ENCODE measurements around the gene GPR146.

Gene GPR146

DNA sequence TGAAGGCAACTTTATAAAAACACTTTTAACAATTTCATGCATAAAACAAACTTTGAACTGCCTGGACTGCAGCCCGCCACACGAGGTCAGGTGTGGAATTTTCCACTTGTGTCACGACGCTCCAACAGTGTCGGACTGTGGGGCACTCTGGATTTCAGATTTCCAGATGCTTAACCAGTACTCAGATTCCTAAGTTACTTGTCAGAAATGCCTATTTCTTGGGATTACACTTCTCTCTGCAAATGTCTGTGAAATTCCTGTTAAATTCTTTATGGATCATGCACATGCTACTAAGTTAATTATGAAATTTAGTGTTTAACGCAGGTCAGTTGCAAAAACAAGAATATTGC, 43.1 kb downstream of the GPR146 start:
- H3K4me3 ChIP-seq (ENCODE audit: low read length) = peak overlapping the region; percentile 79
- peak overlapping the region; percentile 90 for H3K27ac ChIP-seq (ENCODE audit: low read depth, low read length)
- peaks cover 45% of the 10 kb centered on the region for H3K4me1 ChIP-seq (ENCODE audit: control insufficient read depth, low read length)
- no peak for TF ChIP-seq EZH2phosphoT487 (IDR thresholded peaks at IDR 0.05; ENCODE audit: borderline replicate concordance, low read length)
- TF ChIP-seq, protein P1, sequence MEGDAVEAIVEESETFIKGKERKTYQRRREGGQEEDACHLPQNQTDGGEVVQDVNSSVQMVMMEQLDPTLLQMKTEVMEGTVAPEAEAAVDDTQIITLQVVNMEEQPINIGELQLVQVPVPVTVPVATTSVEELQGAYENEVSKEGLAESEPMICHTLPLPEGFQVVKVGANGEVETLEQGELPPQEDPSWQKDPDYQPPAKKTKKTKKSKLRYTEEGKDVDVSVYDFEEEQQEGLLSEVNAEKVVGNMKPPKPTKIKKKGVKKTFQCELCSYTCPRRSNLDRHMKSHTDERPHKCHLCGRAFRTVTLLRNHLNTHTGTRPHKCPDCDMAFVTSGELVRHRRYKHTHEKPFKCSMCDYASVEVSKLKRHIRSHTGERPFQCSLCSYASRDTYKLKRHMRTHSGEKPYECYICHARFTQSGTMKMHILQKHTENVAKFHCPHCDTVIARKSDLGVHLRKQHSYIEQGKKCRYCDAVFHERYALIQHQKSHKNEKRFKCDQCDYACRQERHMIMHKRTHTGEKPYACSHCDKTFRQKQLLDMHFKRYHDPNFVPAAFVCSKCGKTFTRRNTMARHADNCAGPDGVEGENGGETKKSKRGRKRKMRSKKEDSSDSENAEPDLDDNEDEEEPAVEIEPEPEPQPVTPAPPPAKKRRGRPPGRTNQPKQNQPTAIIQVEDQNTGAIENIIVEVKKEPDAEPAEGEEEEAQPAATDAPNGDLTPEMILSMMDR (IDR thresholded peaks at IDR 0.05; ENCODE audit: low read depth, low read length, poor library complexity, severe bottlenecking) = no peak
- H3K9me2 ChIP-seq (replicated peaks; ENCODE audit: control insufficient read depth, low read length) = no peaks in the 10 kb centered on the region
- H3K36me3 ChIP-seq (ENCODE audit: control insufficient read depth, low read length) = peaks cover 17% of the 10 kb centered on the region
- peak overlapping the region; percentile 92 for H3K4me2 ChIP-seq (ENCODE audit: low read length)
- peaks cover 29% of the 10 kb centered on the region for H3K79me2 ChIP-seq (ENCODE audit: control insufficient read depth, low read length)
- peaks cover 29% of the 10 kb centered on the region for H3F3A ChIP-seq (ENCODE audit: control insufficient read depth, insufficient read depth)
- 0 out of 2 replicates have a peak, but pooled peaks cover 4% of the 10 kb centered on the region for H4K20me1 ChIP-seq (ENCODE audit: control insufficient read depth, insufficient read depth, low read depth, low read length)
- H3K27me3 ChIP-seq (ENCODE audit: control insufficient read depth, low read length) = no peaks in the 10 kb centered on the region
- H3K9me3 ChIP-seq (ENCODE audit: control insufficient read depth, insufficient read depth, low read length) = no peaks in the 10 kb centered on the region

DNA sequence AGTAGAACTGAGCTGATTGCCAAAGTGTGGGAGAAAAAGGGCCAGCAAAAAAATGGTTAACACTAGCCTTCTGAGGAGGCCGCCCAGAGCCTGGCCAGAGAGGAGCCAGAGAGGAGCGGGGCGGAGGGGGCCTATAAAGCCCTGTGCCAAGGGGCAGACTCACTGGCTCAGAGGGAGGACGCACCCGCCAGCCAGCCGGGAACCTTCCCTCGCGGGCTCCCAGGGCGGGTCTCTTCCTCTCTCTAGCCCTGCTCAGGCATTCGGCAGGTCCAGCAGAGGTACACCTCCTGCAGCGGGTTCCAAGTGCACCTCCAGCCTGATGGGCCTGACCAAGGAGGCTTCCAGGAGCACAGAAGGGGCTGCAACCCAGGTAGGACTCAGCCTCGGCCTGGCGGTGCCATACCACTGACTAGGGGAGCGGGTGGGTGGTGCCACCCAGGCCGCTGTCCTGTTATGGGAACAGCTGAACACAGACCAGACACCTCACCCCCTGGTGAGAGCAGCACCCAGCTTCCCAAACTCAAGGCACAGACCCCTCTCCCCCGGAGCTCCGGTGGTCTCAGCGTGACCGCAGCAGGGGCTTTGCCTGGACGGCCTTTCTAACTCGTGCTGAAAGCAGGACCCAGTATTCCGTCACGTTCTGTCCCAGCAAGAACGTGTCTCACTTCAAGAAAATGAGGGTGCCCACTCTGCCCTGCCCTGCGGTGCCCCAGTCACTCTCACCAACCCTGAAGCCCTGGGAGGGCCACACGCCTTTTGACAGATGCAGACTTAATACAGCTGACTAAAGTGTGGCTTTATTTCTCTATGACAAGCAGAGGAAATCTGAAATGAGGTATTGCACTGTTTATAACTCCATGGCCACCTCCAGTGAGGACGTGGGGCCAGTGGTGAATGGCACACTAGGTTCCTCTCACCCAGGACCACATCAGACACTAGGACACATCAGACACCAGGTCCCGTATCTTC, 43.9 kb downstream of the GPR146 start, which contains the start of gene GPER1:
Gene GPER1 (plus strand): TSS at position 162 of the 969 bp plus-strand sequence. CDS start 3,616 bp downstream, outside the sequence.
- Histone ChIP-seq H3K4me2 (ENCODE audit: low read length) (peak within 1 kb of the TSS; percentile 92), H4K20me1 (ENCODE audit: control insufficient read depth, insufficient read depth, low read depth, low read length) (no peaks in the 10 kb centered on the region), H3K27ac (ENCODE audit: low read depth, low read length) (peak within 1 kb of the TSS; percentile 90), H3K36me3 (ENCODE audit: control insufficient read depth, low read length) (peaks cover 24% of the 10 kb centered on the region), H3K4me1 (ENCODE audit: control insufficient read depth, low read length) (peaks cover 45% of the 10 kb centered on the region), H3K9me3 (ENCODE audit: control insufficient read depth, insufficient read depth, low read length) (no peaks in the 10 kb centered on the region), H3K27me3 (ENCODE audit: control insufficient read depth, low read length) (no peaks in the 10 kb centered on the region), H3K9me2 (replicated peaks; ENCODE audit: control insufficient read depth, low read length) (no peaks in the 10 kb centered on the region), H3K4me3 (ENCODE audit: low read length) (peak within 1 kb of the TSS; percentile 79), H3K79me2 (ENCODE audit: control insufficient read depth, low read length) (peaks cover 29% of the 10 kb centered on the region), H3F3A (ENCODE audit: control insufficient read depth, insufficient read depth) (peaks cover 29% of the 10 kb centered on the region)
- TF ChIP-seq, protein P1 (IDR thresholded peaks at IDR 0.05; ENCODE audit: low read depth, low read length, poor library complexity, severe bottlenecking) = no peak

DNA sequence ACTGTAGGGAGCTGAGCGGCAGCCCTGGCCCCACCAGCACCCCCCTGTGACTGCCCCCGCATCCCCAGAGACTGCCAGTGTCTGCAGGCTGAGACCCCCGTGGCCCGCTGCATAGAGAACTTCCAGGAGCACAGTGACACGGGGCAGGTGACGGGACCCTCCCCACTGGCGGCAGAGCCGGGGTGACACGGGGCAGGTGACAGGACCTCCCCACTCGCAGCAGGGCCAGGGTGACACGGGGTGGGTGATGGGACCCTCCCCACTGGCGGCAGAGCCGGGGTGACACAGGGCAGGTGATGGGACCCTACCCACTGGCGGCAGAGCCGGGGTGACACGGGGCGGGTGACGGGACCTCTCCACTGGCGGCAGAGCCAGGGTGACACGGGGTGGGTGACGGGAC, 45.9 kb downstream of the GPR146 start:
- TF ChIP-seq, protein P1 (IDR thresholded peaks at IDR 0.05; ENCODE audit: low read depth, low read length, poor library complexity, severe bottlenecking) = no peak
- TF ChIP-seq EZH2phosphoT487 (IDR thresholded peaks at IDR 0.05; ENCODE audit: borderline replicate concordance, low read length) = no peak
- Histone ChIP-seq H3K36me3 (ENCODE audit: control insufficient read depth, low read length) (peaks cover 31% of the 10 kb centered on the region), H3K4me3 (ENCODE audit: low read length) (no peak overlapping the region), H3K4me2 (ENCODE audit: low read length) (no peak overlapping the region), H3K79me2 (ENCODE audit: control insufficient read depth, low read length) (peaks cover 19% of the 10 kb centered on the region), H3K27ac (ENCODE audit: low read depth, low read length) (no peak overlapping the region), H3K27me3 (ENCODE audit: control insufficient read depth, low read length) (no peaks in the 10 kb centered on the region), H3K9me2 (replicated peaks; ENCODE audit: control insufficient read depth, low read length) (no peaks in the 10 kb centered on the region), H3K9me3 (ENCODE audit: control insufficient read depth, insufficient read depth, low read length) (no peaks in the 10 kb centered on the region), H4K20me1 (ENCODE audit: control insufficient read depth, insufficient read depth, low read depth, low read length) (no peaks in the 10 kb centered on the region), H3F3A (ENCODE audit: control insufficient read depth, insufficient read depth) (peaks cover 27% of the 10 kb centered on the region), H3K4me1 (ENCODE audit: control insufficient read depth, low read length) (peaks cover 35% of the 10 kb centered on the region)
